ENCODE measurements around the gene ELK3. TPM values are rescaled to one million over a fixed set of nuclear protein-coding genes. Genes with fewer than 3 reads are reported as not detected.

Gene ELK3
- total RNA-seq, 1 experiment from 2014 or later, result 34.1 TPM

Other genes starting within 250 kb of the ELK3 start
- gene HAL, start 198.0 kb upstream of the ELK3 start, total RNA-seq (2022), result 1.4 TPM in 2 replicates
- 105 and 120 TPM in 2 replicates for gene LTA4H, start 158.8 kb upstream of the ELK3 start, total RNA-seq (2022)
- 28.8 and 33.0 TPM in 2 replicates for gene CDK17, start 206.1 kb downstream of the ELK3 start, total RNA-seq (2022)

Data from Calu3 (cell line).